Neutrophil (primary cell): Measurements from ENCODE around the gene SLC45A3.

ENCODE experiments used
- H3K27ac ChIP-seq: fragments of 200-600 bp; sonication (generic); 2 replicates; pipeline ENCODE4 v1.5.1; 2016; ENCODE audit warnings: mild to moderate bottlenecking, moderate library complexity
- H3K27me3 ChIP-seq: fragments of 200-600 bp; sonication (generic); 2 replicates; pipeline ENCODE4 v1.6.0; 2016; ENCODE audit warnings: mild to moderate bottlenecking
- H3K36me3 ChIP-seq: fragments of 200-600 bp; sonication (generic); 2 replicates; pipeline ENCODE4 v1.5.1; 2017
- H3K4me1 ChIP-seq, 2 experiments: fragments of 200-600 bp in 1 of 2; sonication (generic) in 1 of 2; 1 replicate in 1 of 2; 2 replicates in 1 of 2; pipeline versions ENCODE4 v1.5.1 to v1.6.1; 2013 to 2016; ENCODE audit warnings: low read depth in 1 of 2, low read length in 1 of 2, mild to moderate bottlenecking in 1 of 2, moderate library complexity in 1 of 2; ENCODE audit not compliant: control insufficient read depth in 1 of 2, insufficient read depth in 1 of 2
- H3K4me3 ChIP-seq, 2 experiments: fragments of 200-600 bp in 1 of 2; sonication (generic) in 1 of 2; 1 replicate in 1 of 2; 2 replicates in 1 of 2; pipeline ENCODE4 v1.5.1; 2013 to 2016; ENCODE audit warnings: low read depth in 1 of 2, low read length in 1 of 2, mild to moderate bottlenecking in 1 of 2, moderate library complexity in 1 of 2
- H3K9me3 ChIP-seq: fragments of 200-600 bp; sonication (generic); 2 replicates; pipeline ENCODE4 v1.5.1; 2016
- CTCF ChIP-seq: fragments of 200-600 bp; sonication (generic); IDR thresholded peaks from 2 replicates; pipeline ENCODE4 v1.5.1; 2016; ENCODE audit warnings: antibody characterized with exemption

SLC45A3 gene

GRCh38 chr1:205676597-205676996, 3.7 kb downstream of the SLC45A3 start:
- Histone ChIP-seq H3K27me3 (peaks cover 67% of the 10 kb centered on the region), H3K4me1 (peaks cover 8 to 9% of the 10 kb centered on the region in 2 experiments)

GRCh38 chr1:205676002-205676401, 4.3 kb downstream of the SLC45A3 start:
- TF ChIP-seq CTCF, result no peak
- Histone ChIP-seq H3K27me3 (peaks cover 61% of the 10 kb centered on the region), H3K27ac (no peak overlapping the region), H3K36me3 (no peaks in the 10 kb centered on the region), H3K9me3 (no peaks in the 10 kb centered on the region), H3K4me3 (no peak overlapping the region), H3K4me1 (peaks cover 8 to 9% of the 10 kb centered on the region in 2 experiments)

More at GRCh38 chr1:205676597-205676996, 3.7 kb downstream of the SLC45A3 start:
- Histone ChIP-seq H3K4me3 (no peak overlapping the region), H3K27ac (no peak overlapping the region), H3K36me3 (no peaks in the 10 kb centered on the region), H3K9me3 (no peaks in the 10 kb centered on the region)
- no peak for TF ChIP-seq CTCF

GRCh38 chr1:205675247-205675646, 5.1 kb downstream of the SLC45A3 start:
- TF ChIP-seq CTCF, result no peak
- H3K27ac ChIP-seq, result no peak overlapping the region
- peaks cover 4 to 8% of the 10 kb centered on the region in 2 experiments for H3K4me1 ChIP-seq

GRCh38 chr1:205672970-205673369, 7.3 kb downstream of the SLC45A3 start:
- Histone ChIP-seq H3K36me3 (no peaks in the 10 kb centered on the region), H3K27me3 (peaks cover 58% of the 10 kb centered on the region), H3K27ac (no peak overlapping the region), H3K4me3 (no peak overlapping the region), H3K9me3 (no peaks in the 10 kb centered on the region), H3K4me1 (no peaks in the 10 kb centered on the region)
- TF ChIP-seq CTCF, result no peak

More at GRCh38 chr1:205675247-205675646, 5.1 kb downstream of the SLC45A3 start:
- Histone ChIP-seq H3K9me3 (no peaks in the 10 kb centered on the region), H3K27me3 (peaks cover 58% of the 10 kb centered on the region), H3K36me3 (no peaks in the 10 kb centered on the region), H3K4me3 (no peak overlapping the region)

- no peak overlapping the region for H3K27ac ChIP-seq
- H3K36me3 ChIP-seq, result no peaks in the 10 kb centered on the region
- no peaks in the 10 kb centered on the region for H3K4me1 ChIP-seq
- no peaks in the 10 kb centered on the region for H3K9me3 ChIP-seq
- H3K27me3 ChIP-seq, result peaks cover 55% of the 10 kb centered on the region
- H3K4me3 ChIP-seq, result no peak overlapping the region
- no peak for TF ChIP-seq CTCF
Measured at GRCh38 chr1:205672395-205672889, 7.9 kb downstream of the SLC45A3 start.
